ENCODE data around the gene SHANK2.

The SHANK2 gene

DNA sequence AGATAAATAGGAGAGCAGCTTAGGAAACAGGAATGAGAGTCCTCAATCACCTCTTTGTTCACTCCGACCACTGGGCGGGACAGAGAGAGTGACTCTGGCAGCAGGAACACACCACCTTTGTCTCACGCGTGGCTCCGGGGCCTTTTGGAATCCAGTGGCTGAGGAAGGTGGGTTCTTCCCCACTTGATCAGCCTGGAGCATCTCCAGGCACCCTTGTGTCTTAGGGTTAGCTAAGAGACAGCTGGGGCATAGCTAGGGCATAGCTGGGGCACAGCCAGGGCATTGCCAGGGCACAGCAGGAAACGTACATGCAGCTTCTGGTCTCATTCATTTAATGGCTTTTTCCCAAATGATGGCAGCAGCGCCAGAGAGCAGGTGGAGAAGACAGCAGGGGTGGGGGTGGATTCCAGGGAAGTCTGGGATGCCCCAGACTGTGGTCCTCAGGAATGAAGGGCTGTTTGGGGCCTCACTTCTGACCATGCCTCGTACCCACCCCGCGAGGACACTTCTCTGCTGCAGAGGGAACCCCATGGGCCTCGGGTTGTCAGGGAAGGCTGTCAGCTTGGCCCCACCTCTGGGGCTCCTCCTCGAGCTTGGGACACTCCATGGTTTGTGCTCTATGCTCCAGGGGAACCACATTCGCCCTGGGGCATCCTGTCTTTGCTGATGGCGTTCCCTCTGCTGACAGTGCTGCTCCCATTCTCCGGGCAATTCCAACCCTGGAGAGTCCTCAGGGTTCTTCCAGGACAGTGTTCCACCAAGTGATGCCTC, 30.4 kb upstream of the SHANK2 start:
- peak overlapping the region; percentile 96 for H3K27ac ChIP-seq
- TF ChIP-seq, protein P1, sequence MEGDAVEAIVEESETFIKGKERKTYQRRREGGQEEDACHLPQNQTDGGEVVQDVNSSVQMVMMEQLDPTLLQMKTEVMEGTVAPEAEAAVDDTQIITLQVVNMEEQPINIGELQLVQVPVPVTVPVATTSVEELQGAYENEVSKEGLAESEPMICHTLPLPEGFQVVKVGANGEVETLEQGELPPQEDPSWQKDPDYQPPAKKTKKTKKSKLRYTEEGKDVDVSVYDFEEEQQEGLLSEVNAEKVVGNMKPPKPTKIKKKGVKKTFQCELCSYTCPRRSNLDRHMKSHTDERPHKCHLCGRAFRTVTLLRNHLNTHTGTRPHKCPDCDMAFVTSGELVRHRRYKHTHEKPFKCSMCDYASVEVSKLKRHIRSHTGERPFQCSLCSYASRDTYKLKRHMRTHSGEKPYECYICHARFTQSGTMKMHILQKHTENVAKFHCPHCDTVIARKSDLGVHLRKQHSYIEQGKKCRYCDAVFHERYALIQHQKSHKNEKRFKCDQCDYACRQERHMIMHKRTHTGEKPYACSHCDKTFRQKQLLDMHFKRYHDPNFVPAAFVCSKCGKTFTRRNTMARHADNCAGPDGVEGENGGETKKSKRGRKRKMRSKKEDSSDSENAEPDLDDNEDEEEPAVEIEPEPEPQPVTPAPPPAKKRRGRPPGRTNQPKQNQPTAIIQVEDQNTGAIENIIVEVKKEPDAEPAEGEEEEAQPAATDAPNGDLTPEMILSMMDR (conservative IDR thresholded peaks at IDR 0.05) = no peak
- no peak for TF ChIP-seq ZFX (IDR thresholded peaks at IDR 0.05)

DNA sequence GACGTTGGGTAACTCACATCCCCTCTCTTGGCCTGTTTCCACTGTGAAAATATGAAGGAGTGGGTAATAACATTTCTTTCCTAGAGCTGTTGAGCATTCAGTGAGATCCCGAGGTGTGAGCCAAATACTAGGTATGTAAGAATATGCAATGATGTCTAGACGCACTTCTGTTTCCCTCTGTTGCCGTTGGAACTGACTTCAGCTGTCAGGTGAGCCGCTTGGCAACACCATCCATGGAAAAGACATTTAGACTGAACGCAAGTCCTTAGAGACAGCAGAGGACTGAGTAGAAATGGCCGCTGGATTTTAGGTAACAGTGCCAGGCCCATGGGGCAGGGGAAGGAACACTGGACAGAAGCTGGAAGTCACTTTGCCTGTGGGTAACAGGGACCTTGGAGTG, 29.5 kb upstream of the SHANK2 start:
- no peak overlapping the region for H3K27ac ChIP-seq
- TF ChIP-seq, protein P1 (conservative IDR thresholded peaks at IDR 0.05) = no peak
- TF ChIP-seq ZFX (IDR thresholded peaks at IDR 0.05) = no peak

DNA sequence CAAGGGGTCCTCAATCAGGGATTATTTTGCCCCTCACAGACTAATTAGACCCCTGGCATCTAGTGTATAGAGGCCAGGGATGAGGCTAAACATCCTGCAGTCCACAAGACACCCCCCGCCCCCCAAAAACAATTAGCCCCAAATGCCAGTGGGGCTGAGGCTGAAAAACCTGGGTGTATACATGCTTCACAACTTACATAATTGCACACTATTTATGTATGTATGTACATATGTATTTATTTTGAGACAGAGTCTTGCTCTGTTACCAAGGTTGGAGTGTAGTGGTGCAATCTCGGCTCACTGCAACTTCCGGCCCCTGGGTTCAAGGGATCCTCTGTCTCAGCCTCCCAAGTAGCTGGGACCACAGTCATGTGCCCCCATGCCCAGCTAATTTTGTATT, 28.8 kb upstream of the SHANK2 start:
- H3K27ac ChIP-seq = no peak overlapping the region
- no peak for TF ChIP-seq ZFX (IDR thresholded peaks at IDR 0.05)
- TF ChIP-seq, protein P1 (conservative IDR thresholded peaks at IDR 0.05) = no peak

GRCh38 chr11:71279916-71280645, 27.7 kb upstream of the SHANK2 start:
- TF ChIP-seq ZFX (IDR thresholded peaks at IDR 0.05) = no peak
- TF ChIP-seq, protein P1 (conservative IDR thresholded peaks at IDR 0.05) = no peak
- no peak overlapping the region for H3K27ac ChIP-seq

DNA sequence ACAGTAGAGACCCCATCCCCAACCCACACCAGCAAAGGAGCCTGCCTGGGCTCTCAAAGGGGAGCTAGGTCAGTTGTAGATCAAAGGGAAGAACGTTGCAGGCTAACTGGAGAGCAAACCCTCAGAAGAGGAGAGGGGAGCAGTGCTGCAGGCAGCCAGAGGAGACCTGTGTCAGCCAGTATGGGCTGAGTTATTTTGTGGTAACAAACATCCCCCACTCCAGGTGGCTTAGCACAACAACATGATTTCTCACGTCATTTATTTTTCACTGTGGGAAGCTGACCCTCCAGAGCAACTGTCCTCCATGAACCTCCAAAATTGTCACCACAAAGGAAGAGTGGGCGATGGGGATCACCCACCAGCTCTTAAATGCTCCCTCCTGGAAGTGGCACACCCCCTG, 19.8 kb upstream of the SHANK2 start:
- H3K27ac ChIP-seq = no peak overlapping the region
- TF ChIP-seq ZFX (IDR thresholded peaks at IDR 0.05) = no peak
- TF ChIP-seq, protein P1 (conservative IDR thresholded peaks at IDR 0.05) = no peak

DNA sequence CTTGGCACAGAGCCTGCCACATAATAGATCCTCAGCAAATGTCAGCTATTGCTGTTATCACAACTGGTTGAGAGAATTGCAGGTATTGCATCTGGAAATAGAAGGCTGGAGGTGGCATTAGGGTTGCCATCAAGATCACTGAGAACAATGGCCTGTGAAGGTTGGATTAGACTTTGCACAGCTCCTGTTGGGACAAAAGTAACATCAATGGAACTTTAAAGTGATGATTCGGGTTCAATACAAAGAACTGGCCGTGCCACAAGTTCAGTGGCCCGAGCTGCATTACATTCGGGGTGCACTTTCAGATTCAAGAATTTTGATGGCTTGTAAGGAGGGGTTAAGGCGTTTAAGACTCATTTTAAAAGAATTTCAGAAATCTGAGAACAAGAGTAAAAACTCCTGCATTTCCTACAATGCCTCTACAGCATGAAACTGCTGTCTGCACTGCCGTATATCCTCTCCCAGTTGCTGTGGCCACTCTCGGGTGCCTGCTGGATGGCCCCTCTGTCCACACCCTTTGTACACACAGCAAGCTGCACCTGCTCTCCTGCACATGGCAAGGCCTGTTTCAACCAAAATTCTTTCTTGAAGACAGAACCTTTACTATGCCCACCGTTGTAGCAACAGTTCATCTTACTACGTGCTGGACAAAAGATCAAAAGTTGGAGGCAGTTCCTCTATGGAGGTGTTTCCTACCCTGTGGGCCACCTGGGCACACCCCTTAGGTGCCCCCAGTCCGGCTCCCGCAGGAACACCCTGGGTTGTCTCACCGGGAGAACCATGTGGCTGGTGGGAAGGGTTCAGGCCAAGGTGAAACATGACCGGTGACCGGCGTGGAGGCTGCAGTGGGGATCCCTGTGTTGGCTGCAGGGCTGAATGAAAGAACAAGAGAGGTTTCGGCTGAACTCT, 17.5 kb upstream of the SHANK2 start:
- H3K27ac ChIP-seq = no peak overlapping the region
- TF ChIP-seq, protein P1 (conservative IDR thresholded peaks at IDR 0.05) = no peak
- TF ChIP-seq ZFX (IDR thresholded peaks at IDR 0.05) = no peak

All from C4-2B (cell line).